Measurements from ENCODE around the gene TNS2.
"Not testable (repeated sequence)": the region's sequence is repeated elsewhere in the genome, so short reads cannot be mapped to it uniquely, and the experiment has no call there.

TNS2 gene

GRCh38 chr12:53094796-53095595 is 45.1 kb downstream of the TNS2 start:
- not testable (repeated sequence) for DNase-seq

- not testable (repeated sequence) for DNase-seq
These were observed 45.7 kb downstream of the TNS2 start for GRCh38 chr12:53095596-53095895.

- no peak for DNase-seq
These were observed 46.4 kb downstream of the TNS2 start for GRCh38 chr12:53096089-53096741.

GRCh38 chr12:53096759-53097158 is 46.9 kb downstream of the TNS2 start:
- no peak for DNase-seq

DNA sequence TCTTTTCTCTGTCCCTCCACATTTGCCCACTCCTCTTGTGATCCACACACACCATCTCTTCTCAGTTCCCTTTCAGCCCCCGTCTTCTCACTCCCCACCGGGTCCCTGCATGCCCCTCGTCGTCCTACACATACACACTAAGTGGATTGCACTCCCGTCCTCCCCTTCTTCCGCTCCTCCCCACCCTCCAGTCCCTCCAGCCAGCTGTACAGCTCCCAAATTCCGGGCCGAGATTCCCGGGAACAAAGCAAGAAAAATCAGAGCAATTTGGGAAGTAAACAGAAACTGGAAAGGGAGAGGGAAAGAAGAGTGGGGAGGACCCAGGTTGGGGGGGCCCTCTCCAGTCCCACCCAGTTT is 47.3 kb downstream of the TNS2 start:
- no peak for DNase-seq

- no peak for DNase-seq
These were observed 47.9 kb downstream of the TNS2 start, which contains the start of gene IGFBP6 for GRCh38 chr12:53097564-53098353. TSS of gene IGFBP6 (plus strand) at chr12:53097667. CDS start at chr12:53097718, 51 bp downstream.

DNA sequence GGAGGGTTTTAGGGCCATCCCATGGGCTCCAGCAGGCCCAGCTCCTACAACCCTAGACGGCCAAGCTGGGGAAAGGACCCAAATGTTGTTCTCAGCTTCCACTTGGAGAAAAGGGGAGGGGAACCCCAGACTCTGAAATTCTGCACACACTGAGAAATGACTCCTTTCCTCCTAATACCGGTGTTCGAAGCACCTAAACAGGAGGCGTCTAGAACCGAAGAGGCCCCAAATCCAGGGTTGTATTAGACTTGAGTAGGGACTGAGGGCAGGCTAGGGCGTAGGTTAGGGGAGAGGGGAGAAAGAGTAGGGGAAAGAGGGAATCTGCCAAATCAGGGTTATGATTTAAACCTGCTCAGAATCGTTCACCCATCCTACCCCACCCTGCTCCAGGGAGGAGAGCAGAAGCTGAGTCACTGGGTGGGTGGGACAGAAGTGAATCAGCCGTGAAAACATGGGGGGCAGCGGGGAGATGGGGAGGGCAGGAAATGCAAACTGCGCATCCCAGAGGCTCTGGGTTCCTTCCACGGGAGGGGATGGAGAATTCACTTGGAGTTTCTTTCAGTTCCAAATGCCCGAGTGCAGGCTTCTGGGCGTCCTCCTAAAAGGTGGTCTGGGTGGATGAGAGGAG is 48.6 kb downstream of the TNS2 start:
- no peak for DNase-seq

GRCh38 chr12:53099071-53099882 is 49.4 kb downstream of the TNS2 start:
- DNase-seq: peak; percentile 39

DNA sequence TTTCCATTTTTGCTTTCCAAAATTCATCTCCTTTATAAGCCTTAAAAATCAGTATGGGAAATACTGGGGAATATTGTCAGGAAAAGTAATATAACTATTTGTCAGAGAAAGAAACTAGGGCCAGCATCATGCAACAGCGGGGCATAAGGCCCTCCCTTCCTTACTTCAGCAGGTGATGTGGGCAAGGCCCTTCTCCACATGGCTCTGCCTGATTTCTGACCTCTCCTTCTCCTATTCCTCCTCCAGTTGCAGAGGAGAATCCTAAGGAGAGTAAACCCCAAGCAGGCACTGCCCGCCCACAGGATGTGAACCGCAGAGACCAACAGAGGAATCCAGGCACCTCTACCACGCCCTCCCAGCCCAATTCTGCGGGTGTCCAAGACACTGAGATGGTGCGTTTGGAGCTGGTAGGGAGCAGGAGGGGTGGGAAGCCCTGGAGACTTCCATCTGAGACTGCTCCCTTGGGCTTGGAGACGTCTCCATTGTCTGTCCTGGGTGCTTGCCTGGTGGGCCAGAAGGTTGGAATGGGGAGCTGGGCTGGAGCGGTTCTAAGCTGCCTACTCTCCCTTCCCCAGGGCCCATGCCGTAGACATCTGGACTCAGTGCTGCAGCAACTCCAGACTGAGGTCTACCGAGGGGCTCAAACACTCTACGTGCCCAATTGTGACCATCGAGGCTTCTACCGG is 50.7 kb downstream of the TNS2 start:
- DNase-seq: no peak

DNA sequence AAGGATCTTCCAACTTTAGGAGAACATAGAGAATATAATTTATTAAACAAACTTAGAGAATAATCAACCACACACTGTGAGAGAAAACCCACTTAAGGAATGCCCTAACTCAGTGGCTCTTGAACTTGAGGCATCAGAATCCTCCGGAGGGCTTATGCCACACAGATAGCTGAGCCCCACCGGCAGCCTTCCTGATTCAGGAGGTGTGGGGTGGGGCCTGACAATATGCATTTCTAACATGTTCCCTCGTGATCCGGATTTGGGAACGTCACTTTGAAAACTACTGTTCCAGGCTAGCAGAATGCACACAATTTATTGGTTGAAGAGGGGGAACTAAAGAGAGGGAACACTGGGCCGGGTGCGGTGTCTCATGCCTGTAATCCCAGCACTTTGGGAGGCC is 51.4 kb downstream of the TNS2 start:
- DNase-seq: no peak

- no peak for DNase-seq
These were observed 52.3 kb downstream of the TNS2 start for GRCh38 chr12:53101931-53102781.

DNA sequence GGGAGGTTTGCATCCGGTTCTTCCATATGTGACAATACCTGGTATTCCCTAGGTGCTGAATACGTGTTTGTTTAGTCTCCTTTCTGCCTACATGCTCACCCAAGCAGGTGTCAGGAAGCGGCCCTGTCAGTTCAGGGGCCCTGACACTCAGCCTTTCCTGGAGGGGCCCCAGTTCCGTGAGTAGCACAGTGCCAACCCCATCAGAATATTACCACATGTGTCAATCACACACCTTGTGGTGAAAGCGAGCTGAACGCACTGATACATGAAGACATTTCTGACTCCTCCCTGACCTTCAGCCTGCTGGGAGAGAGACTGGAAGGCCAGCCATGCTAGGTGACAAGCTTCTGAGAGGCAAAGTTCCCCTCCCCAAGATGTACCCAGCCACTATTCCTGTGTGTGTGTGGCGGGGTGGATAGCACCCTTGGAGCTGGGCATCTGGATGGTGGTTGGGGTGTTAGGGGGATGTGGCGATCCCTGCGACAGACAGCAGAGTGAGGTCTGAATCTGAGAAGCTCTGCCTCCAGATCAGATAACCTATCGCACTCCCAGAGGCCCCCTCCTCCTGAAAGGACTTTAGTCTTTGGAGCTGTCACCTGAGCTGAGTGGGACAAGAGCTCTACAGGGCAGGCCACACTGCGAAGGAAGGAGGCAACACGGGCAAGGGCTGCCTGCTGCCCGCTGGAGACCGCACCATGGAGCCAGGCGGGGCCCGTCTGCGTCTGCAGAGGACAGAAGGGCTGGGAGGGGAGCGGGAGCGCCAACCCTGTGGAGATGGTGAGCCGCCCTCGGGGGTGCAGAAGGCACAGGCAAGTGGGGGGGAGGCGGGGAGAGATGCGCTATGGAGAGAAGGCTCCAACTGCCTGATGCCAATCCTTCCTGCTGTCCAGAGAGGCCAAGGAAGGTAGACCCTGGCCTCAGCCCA is 53.3 kb downstream of the TNS2 start, which contains the start of gene SOAT2:
Gene SOAT2, plus strand, starts transcription at position 604 of the 925 bp plus-strand sequence. Its CDS starts 92 bp downstream, at position 696.
- DNase-seq: no peak

DNA sequence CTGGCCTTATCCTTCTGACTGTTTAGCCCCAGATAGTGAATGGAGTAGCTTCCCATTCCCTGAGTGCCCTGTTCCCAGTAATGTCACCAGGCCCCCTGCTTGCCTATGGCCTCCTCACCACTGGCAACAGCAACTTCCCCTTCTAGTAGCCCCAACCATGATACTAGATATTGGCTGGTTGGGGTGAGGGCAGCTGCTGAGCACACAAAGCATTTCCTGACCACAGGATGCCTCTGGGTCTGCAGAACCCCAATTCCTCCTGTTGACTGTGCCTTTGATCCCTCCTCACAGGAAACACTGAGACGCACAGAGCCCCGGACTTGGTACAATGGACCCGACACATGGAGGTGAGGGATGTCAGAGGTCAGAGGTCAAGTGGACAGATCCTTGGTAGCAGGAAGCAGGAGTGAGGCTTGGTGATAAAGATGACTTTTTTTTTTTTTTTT is 54.0 kb downstream of the TNS2 start:
- no peak for DNase-seq

DNA sequence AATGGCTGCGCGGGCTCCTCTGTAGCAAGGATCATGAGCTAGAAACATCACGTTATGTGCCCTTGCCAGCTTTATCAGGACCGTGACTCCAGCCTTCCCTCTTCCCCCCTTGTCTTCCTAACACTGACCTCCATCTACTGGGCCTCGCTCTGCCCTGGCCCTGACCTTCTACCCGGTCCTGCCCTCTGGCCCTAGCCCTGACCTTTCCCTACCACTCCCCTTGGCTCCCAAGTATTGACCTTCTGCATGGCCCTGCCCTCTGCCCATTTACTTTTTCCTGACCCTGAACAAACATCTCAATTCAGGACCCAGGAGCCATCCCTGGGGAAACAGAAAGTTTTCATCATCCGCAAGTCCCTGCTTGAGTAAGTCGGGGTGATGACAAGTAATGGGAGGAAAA is 55.4 kb downstream of the TNS2 start:
- DNase-seq: no peak

DNA sequence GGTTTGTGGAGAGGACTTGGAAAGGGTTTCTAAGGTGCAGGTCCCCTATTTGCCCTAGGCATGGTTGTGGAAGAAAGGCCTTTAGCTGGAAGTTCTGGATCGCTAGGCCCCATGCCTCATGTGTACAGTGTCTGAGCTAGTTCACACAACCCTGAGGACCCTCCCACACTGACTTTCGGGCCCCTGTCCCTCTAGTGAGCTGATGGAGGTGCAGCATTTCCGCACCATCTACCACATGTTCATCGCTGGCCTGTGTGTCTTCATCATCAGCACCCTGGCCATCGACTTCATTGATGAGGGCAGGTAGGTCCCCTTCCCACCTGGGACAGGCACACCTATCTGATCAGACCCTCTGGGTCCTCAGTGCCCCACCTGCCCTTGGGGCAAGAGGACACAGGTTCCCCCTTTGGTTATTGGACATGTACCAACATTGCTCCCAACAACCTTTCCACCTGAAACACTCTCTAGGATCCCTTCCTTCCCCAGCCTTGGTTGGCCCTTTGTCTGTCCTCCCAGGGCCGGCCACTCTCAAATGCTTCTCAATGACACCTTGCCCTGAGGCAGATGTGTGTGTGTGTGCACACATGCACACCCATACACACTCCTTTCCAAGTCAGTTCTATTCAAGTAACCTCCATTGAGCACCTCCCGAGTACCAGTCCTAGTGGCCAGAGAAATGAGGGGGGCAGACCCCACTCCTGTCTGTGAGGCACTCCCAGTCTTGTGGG is 56.0 kb downstream of the TNS2 start:
- DNase-seq: no peak

DNA sequence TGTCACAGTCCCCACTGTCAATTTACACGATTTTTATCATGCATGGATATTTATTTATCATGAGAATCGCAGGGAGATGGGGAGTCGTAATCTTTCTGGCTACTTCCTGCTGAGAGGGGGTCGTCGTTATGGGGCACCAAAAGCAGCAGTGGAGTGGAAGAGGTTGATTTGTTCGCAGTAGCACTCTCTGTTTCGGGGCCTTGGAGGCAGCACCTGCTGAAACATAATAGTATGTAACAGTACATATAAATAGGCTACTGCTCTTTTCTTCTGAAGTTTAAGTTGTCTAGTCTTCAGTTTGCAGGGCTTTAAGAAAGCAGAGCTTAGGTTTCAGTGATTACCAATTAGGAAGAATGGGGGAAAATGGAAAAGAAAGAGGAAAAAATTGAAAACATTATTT is 57.3 kb downstream of the TNS2 start:
- DNase-seq: no peak

DNA sequence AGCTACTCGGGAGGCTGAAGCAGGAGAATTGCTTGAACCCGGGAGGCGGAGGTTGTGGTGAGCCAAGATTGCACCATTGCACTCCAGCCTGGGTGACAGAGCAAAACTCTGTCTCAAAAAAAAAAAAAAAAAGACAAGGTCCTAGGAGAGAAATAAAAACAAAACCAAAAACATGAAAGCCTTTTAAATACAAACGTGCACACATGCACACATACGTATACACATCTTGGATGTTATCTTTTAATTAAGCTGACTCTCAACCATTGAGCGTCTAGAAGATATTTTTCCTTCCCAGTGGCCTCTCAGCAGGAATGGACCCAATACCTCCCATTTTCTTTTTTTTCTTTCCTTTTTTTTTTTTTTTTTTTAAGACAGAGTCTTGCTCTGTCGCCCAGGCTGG is 62.6 kb downstream of the TNS2 start:
- not testable (repeated sequence) for DNase-seq

GRCh38 chr12:53113136-53113705 is 63.4 kb downstream of the TNS2 start:
- DNase-seq: no peak
